NT2/D1 (cell line): ENCODE results near the gene UBA5.

Experiments used
- SUZ12 ChIP-seq: IDR thresholded peaks from 2 replicates; pipeline ENCODE4 v1.6.1; 2011; ENCODE audit not compliant: insufficient read length, insufficient read depth; ENCODE audit errors: extremely low read depth
- ZNF274 ChIP-seq: IDR thresholded peaks from 2 replicates; pipeline ENCODE4 v1.6.1; 2011; ENCODE audit warnings: mild to moderate bottlenecking, low read depth, low read length

GRCh38 chr3:132660811-132661070 is 612 bp downstream of the UBA5 start:
- no peak for TF ChIP-seq SUZ12
- no peak for TF ChIP-seq ZNF274
